ENCODE data around the gene TRIM2.

- TF ChIP-seq CTCF (conservative IDR thresholded peaks at IDR 0.05; ENCODE audit: low read depth, low read length) (no peak), EZH2phosphoT487 (IDR thresholded peaks at IDR 0.05; ENCODE audit: borderline replicate concordance, low read length) (no peak), EZH2 (IDR thresholded peaks at IDR 0.05; ENCODE audit: low read length, unreplicated experiment) (no peak)
These were observed 38.0 kb downstream of the TRIM2 start for GRCh38 chr4:153241970-153242838.

Measured in PC-3 (cell line).